ENCODE results near the gene TELO2. TPM values are rescaled to one million over a fixed set of nuclear protein-coding genes. Genes with fewer than 3 reads are reported as not detected.

The TELO2 gene
- total RNA-seq, 1 experiment from 2014 or later, result 65.4 TPM

GRCh38 chr16:1546430-1546829 lies 53.3 kb downstream of the TELO2 start:
- Histone ChIP-seq H3K27me3 (ENCODE audit: control insufficient read depth, insufficient read depth, low read length) (no peaks in the 10 kb centered on the region), H3K4me1 (ENCODE audit: control insufficient read depth, insufficient read depth, low read length) (peaks cover 7% of the 10 kb centered on the region), H3K36me3 (ENCODE audit: control insufficient read depth, insufficient read depth, low read length) (no peaks in the 10 kb centered on the region), H3K9me3 (ENCODE audit: control insufficient read depth, insufficient read depth, low read depth, low read length) (no peaks in the 10 kb centered on the region), H3K4me3 (ENCODE audit: low read depth in 2 of 2, low read length in 2 of 2) (no peak overlapping the region), H3K27ac (ENCODE audit: low read length) (no peak overlapping the region)
- ChIA-PET POLR2A (no interaction called here), CTCF (no interaction called here)
- in situ Hi-C loops (cut with HindIII; ENCODE audit: low pct_unique_long_range_greater_than_20kb, low sequenced_read_pairs), result no loop called here
- DNase-seq (ENCODE audit: low read depth, low spot score) (no peak), ATAC-seq (no peak)
- no TSS peak for BruUV-seq (replicated peaks)
- intact Hi-C loops (cut with micrococcal nuclease; ENCODE audit: unreplicated experiment), result no loop called here
- TF ChIP-seq REST (IDR thresholded peaks at IDR 0.05; ENCODE audit: insufficient read depth in 1 of 2, low read depth in 2 of 2, low read length in 1 of 2) (no peak), SIN3A (IDR thresholded peaks at IDR 0.05; ENCODE audit: borderline replicate concordance, insufficient read depth, low read depth, low read length) (no peak), POLR2AphosphoS5 (IDR thresholded peaks at IDR 0.05; ENCODE audit: low read depth, low read length) (no peak), TCF7L2 (IDR thresholded peaks at IDR 0.05; ENCODE audit: low read depth, low read length) (no peak), CTCF (IDR thresholded peaks at IDR 0.05) (no peak)

- H3K9me3 ChIP-seq (ENCODE audit: control insufficient read depth, insufficient read depth, low read depth, low read length), result no peaks in the 10 kb centered on the region
- no peak for ATAC-seq
- H3K4me1 ChIP-seq (ENCODE audit: control insufficient read depth, insufficient read depth, low read length), result peaks cover 4% of the 10 kb centered on the region
- ChIA-PET POLR2A (no interaction called here), CTCF (no interaction called here)
- no TSS peak for BruUV-seq (replicated peaks)
- no peak overlapping the region for H3K4me3 ChIP-seq (ENCODE audit: low read depth in 2 of 2, low read length in 2 of 2)
- in situ Hi-C loops (cut with HindIII; ENCODE audit: low pct_unique_long_range_greater_than_20kb, low sequenced_read_pairs), result no loop called here
- H3K27ac ChIP-seq (ENCODE audit: low read length), result no peak overlapping the region
- DNase-seq (ENCODE audit: low read depth, low spot score), result no peak
- intact Hi-C loops (cut with micrococcal nuclease; ENCODE audit: unreplicated experiment), result no loop called here
- no peaks in the 10 kb centered on the region for H3K27me3 ChIP-seq (ENCODE audit: control insufficient read depth, insufficient read depth, low read length)
- no peak for TF ChIP-seq SIN3A (IDR thresholded peaks at IDR 0.05; ENCODE audit: borderline replicate concordance, insufficient read depth, low read depth, low read length)
- no peak for TF ChIP-seq TCF7L2 (IDR thresholded peaks at IDR 0.05; ENCODE audit: low read depth, low read length)
- no peak for TF ChIP-seq POLR2AphosphoS5 (IDR thresholded peaks at IDR 0.05; ENCODE audit: low read depth, low read length)
- TF ChIP-seq REST (IDR thresholded peaks at IDR 0.05; ENCODE audit: insufficient read depth in 1 of 2, low read depth in 2 of 2, low read length in 1 of 2), result no peak
- no peak for TF ChIP-seq CTCF (IDR thresholded peaks at IDR 0.05)
- H3K36me3 ChIP-seq (ENCODE audit: control insufficient read depth, insufficient read depth, low read length), result no peaks in the 10 kb centered on the region
Measured at GRCh38 chr16:1548233-1548632, 55.1 kb downstream of the TELO2 start.
